GM18502 (cell line): ENCODE results near the gene SH2D3C.

ENCODE experiments used
- ATAC-seq: cut with Tn5 transposase; IDR thresholded peaks from one replicate; pipeline ENCODE4 v1.9.1; 2021; ENCODE audit warnings: mild to moderate bottlenecking; ENCODE audit not compliant: unreplicated experiment, poor library complexity

The SH2D3C gene

GRCh38 chr9:127809002-127809539 lies 30.6 kb upstream of the SH2D3C start:
- ATAC-seq: no peak

- ATAC-seq: no peak
Measured at GRCh38 chr9:127808347-127809001, 30.0 kb upstream of the SH2D3C start.

DNA sequence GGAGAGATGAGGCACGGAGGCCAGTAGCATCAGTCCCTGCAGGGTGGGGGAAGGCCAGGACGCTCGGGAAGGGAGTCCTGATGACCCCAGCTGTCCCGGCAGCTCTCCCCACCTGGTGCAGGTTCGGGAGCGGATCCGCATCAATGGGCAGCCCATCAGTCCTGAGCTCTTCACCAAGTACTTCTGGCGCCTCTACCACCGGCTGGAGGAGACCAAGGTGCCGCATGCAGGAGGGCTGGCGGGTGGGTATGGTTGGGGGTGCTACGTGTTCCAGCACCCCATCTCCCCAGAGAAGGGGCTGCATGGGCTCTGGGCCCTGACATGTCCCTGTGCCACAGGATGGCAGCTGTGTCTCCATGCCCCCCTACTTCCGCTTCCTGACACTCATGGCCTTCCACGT lies 28.4 kb upstream of the SH2D3C start:
- no peak for ATAC-seq

DNA sequence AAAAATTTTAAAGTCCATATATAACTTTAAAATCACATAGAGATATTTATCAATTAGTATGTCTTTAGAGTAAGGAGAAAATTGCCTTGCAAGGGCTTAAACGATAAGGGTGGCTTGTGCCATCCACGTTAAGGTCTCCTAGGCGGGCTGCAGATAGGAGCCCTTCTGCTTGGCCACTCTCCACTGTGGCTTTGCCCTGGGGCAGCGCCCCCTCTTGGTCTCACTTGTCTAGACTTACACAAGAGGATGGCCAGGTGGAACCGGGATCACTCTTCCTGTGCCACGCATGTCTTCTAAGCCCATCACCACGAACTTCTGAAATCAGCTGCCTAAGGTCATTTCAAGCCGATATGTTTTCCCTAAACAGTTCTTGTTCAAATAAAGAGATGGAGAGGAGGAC lies 27.2 kb upstream of the SH2D3C start:
- ATAC-seq: no peak

DNA sequence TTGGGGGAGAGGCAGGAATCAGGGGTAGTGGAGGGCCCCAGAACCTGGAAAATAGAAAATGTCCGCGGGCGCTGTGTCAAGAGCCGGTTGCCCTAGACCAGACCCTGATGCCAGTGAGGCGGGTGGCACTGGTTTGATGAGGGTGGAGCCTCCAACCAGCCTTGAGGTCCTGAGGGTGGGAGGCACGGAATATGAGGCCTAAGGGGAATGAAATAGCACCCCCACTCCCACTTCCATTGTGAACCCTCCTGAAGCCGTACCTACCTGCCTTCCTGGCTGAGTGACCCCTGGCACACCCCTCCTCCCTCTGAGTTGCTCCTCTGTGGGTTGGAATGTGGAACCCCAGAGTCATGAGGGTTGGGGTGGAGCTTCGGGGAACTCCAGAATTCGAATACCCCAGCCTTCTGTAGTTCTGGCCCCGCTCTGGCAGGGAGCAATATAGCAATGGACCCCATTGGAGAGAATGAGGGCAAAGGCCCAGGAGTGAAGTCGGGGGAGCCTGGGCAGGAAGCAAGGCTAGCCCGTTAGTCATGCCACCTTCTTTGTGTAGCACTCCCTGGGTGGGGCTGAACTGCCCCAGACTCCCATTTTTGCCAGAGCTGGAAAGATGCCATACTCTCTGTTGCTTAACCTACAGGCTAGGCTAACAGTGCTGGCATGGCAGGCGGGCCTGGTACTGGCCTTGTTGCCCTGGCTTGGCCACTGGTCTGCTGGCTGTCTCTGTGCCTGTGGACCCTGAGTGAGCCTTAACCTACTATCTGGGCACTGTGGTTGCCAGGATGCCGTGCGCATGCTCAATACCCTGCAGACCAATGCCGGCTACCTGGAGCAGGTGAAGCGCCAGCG lies 25.3 kb upstream of the SH2D3C start:
- ATAC-seq: no peak

- peak; percentile 75 for ATAC-seq
Measured at GRCh38 chr9:127802576-127803443, 24.3 kb upstream of the SH2D3C start, which contains the start of gene FPGS. Gene FPGS, plus strand, starts transcription at chr9:127802882. Its CDS starts 43 bp downstream, at chr9:127802925.

- ATAC-seq: no peak
Measured at GRCh38 chr9:127801955-127802575, 23.6 kb upstream of the SH2D3C start.

GRCh38 chr9:127796852-127797370 lies 18.4 kb upstream of the SH2D3C start:
- ATAC-seq: no peak

GRCh38 chr9:127796225-127796813 lies 17.9 kb upstream of the SH2D3C start:
- no peak for ATAC-seq

GRCh38 chr9:127794001-127794791 lies 15.7 kb upstream of the SH2D3C start:
- ATAC-seq: no peak

DNA sequence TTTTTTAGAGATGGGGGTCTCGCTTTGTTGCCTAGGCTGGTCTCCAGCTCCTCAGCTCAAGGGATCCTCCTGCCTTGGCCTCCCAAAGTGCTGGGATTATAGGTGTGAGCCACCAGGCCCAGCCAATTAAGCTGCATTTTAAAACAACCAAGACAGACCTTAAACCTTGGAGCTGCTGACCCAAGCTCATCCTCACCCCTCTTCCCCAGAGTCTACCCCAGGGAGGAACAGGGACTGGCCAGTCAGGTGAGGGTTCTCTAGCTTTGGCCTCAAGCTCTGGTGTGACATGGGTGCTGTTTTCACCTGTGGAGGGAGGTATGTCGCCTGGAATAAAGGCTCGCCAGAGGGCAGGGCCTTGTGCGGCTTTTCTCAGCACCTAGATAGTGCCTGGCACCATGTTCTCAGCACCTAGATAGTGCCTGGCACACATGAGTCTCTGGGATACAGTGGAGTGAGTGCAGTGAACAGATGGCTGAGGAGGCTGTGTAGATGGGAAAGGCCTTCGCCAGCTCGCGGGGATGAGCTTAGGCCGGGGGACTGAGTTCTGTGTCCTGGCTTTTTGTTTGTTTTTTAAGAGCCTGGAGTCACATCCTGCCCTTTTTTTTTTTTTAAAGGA lies 14.7 kb upstream of the SH2D3C start:
- no peak for ATAC-seq

DNA sequence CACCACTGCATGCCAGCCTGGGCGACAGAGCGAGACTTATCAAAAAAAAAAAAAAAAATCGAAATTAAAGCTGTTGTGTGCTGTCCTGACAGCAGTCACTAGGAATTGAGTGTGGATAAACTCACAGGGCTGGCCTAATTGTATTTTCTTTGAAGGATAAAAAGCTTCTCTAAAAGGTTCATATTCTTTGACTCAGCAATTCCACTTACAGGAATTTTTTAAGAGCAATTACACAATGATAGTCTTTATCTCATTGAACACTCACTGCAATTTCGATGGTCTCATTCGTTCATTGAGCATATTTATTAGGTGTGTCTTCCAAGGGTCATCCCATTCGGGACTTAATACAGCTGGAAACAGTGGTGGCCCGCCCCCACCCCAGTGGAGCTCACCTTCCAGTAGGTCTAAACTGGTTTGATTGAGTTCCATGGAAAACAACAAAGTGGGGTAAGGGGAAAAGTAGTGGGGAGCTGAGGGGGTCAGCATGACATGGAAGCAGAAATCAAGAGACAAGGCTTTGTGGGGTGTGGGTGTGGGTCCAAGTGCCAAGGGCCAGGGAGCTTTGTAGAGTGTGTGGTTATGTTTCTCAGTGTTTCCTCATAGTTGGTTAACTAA lies 14.1 kb upstream of the SH2D3C start:
- no peak for ATAC-seq

DNA sequence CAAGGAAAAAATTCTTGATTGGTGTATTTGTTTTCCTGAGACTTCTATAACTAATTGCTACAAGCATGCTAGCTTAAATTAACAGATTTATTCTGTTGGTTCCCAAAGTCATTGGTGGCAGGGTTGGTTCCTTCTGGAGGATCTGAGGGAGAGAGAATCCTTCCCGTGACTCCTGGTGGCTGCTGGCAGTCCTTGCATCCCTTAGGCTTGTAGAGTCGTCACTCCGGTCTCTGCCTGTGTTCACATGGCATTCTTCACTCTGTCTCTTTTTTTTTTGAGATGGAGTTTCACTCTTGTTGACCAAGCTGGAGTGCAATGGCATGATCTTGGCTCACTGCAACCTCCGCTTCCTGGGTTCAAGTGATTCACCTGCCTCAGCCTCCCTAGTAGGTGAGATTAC lies 12.6 kb upstream of the SH2D3C start:
- no peak for ATAC-seq

- no peak for ATAC-seq
Measured at GRCh38 chr9:127790094-127790855, 11.8 kb upstream of the SH2D3C start.

DNA sequence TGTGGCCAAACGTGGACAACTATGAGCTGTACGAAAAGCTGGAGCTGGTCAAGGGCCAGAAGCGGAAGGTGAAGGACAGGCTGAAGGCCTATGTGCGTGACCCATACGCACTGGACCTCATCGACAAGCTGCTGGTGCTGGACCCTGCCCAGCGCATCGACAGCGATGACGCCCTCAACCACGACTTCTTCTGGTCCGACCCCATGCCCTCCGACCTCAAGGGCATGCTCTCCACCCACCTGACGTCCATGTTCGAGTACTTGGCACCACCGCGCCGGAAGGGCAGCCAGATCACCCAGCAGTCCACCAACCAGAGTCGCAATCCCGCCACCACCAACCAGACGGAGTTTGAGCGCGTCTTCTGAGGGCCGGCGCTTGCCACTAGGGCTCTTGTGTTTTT lies 10.7 kb upstream of the SH2D3C start:
- no peak for ATAC-seq

DNA sequence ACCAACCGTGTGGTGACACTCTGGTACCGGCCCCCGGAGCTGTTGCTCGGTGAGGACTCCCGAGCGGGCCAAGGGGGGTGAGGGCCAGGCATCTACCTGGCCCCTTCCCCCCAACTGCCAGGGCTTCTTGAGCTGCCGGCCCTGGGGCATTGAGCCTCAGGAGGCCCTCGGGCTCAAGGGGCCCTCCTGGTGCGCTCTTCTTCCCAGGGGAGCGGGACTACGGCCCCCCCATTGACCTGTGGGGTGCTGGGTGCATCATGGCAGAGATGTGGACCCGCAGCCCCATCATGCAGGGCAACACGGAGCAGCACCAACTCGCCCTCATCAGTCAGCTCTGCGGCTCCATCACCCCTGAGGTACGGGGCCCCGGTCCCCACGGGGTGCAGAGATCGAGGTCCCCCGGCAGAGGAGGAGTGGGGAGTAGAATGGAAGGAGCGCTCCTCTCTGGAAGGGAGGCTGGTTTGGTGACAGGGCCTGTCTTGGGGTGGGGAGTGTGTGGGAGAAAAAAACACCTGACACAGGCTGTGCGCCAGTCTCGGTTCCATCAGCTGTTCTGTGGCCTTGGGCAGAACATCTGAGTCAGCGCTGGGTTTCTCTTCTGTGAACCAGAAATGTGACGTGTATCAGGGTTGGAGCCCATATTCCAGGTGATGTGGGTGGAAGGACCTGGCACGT lies 10.0 kb upstream of the SH2D3C start:
- ATAC-seq: no peak

GRCh38 chr9:127786773-127787104 lies 8.3 kb upstream of the SH2D3C start:
- no peak for ATAC-seq
